Fibroblast of skin of right quadriceps (primary cell): ENCODE measurements around the gene JADE2.
"Not testable (repeated sequence)": the region's sequence is repeated elsewhere in the genome, so short reads cannot be mapped to it uniquely, and the experiment has no call there.

Source experiments
- DNase-seq: peaks from one replicate; pipeline ENCODE4 v3.0.0-alpha.2; 2013

The JADE2 gene

GRCh38 chr5:134552716-134553115 lies 27.2 kb downstream of the JADE2 start:
- not testable (repeated sequence) for DNase-seq

GRCh38 chr5:134553821-134554267 lies 28.4 kb downstream of the JADE2 start:
- DNase-seq: no peak

GRCh38 chr5:134554319-134555222 lies 29.1 kb downstream of the JADE2 start:
- DNase-seq: peak; percentile 77

DNA sequence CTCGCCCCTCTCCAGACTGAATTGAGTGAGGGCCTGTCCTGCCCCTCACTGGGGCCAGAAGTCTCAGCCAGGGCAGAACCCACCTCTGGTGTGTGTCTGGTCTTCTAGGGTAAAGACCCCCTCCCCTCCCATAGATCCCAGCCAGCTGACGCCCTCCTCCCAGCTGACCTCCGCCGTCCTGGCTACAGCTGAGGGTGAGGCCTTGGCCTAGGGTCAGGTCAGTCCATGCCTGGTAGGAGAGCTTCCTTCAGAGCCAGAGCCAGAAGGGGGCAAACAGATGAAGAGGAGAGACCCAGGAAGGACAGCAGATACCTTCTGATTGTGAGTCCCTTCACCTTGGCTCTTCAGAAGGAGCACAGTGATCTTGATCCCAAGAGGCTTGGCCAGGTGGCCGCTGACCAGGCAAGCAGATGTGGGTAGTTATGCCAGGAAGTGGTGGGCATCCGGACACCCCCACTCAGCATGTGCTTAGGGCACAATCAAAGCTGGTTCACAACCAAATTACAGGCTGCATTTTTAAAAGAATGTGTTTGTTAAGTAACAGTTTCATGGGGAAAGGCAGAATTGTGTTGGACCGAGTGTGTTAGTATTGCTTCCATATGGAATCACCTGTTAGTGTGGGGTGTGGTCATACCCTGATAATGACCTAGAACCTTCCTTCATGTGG lies 29.9 kb downstream of the JADE2 start:
- no peak for DNase-seq

DNA sequence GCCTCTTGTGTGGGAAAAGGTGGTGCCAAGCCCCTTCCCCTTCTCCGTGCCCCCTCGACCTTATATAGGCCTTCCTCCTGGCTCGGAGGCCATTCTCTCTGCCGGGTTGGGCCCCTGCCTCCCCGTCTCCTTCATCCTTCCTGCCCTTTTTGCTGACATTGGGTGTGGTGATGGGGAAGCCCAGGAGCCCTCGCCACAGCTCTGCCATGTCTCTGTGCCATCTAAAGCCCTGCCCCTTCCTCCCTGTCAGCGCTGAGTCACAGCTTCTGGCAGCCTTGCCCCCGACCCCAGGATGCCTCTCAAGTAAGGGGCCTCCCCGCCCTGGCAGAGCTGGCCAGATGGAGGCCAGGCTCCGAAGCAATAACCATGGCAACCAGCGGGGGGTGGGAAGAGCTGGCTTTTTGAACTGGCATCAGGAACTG lies 30.4 kb downstream of the JADE2 start:
- DNase-seq: peak; percentile 56

DNA sequence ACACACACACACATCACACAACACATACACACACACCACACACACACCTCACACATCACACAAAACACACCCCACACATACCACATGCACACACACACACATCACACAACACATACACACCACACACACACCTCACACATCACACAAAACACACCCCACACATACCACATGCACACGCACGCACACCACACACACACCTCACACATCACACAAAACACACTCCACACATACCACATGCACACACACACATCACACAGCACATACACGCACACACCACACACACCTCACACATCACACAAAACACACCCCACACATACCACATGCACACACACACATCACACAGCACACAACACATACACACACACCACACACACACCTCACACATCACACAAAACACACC lies 31.1 kb downstream of the JADE2 start:
- DNase-seq: not testable (repeated sequence)

- DNase-seq: no peak
Measured at GRCh38 chr5:134556994-134557393, 31.5 kb downstream of the JADE2 start.

DNA sequence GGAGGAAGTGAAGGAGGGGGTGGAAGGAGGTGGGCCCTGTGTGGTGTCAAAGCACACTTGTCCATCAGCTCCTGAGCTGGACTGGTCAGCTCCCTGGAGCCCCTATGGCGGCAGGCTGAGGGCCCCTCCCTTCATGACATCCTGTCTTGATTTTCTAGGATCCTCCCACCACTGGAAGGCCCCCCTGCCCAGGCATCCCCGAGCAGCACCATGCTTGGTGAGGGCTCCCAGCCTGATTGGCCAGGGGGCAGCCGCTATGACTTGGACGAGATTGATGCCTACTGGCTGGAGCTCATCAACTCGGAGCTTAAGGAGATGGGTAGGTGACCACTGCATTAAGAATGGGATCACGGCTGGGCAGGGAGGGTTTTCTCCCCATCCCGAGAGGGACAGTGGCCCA lies 34.2 kb downstream of the JADE2 start:
- DNase-seq: no peak

DNA sequence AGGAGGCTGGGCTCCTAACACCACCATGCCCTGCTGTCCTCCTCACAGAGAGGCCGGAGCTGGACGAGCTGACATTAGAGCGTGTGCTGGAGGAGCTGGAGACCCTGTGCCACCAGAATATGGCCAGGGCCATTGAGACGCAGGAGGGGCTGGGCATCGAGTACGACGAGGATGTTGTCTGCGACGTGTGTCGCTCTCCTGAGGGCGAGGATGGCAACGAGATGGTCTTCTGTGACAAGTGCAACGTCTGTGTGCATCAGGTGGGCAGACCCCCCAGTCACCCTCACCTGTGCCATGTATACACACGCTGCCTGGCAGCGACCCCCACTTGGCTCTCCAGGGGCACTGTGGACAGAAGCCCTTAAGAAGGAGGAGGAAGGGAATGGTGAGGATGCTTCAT lies 35.2 kb downstream of the JADE2 start:
- no peak for DNase-seq

DNA sequence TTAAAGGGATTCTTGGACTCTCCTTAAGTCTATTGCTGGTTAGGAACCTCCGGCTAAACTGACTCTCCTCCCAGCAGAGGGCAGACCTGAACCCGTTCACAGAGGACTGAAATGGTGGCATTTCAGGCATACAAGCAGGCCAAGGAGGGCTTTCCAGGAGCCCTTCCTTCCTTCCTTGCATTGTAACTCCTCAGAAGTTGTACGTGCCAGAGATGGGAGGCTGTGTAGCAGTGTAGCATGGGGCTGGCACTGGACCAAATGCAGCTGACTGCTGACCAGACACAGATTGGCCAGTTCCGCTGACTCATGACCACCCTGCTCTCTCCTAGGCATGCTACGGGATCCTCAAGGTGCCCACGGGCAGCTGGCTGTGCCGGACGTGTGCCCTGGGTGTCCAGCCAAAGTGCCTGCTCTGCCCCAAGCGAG lies 36.4 kb downstream of the JADE2 start:
- peak; percentile 21 for DNase-seq

- DNase-seq: no peak
Measured at GRCh38 chr5:134563221-134563620, 37.8 kb downstream of the JADE2 start.

DNA sequence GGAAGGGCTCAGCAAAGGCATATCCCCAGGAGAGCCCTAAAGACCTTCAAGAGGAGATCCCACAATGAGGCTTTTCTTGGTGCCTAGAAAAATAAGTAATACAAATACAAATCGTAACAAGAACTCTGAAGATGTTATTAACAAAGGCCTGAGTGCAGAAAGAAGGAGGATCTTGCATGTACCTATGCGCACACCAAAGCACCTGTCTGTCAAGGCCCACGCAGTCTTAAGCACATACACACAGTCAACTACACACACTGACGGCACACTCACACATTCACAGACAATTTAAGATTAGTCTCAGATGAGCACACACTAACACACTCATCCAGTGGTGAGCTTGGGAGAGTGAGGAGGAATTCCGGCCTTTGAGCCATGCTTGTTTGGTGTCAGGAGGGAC lies 38.5 kb downstream of the JADE2 start:
- DNase-seq: no peak

- no peak for DNase-seq
Measured at GRCh38 chr5:134564396-134564795, 38.9 kb downstream of the JADE2 start.

DNA sequence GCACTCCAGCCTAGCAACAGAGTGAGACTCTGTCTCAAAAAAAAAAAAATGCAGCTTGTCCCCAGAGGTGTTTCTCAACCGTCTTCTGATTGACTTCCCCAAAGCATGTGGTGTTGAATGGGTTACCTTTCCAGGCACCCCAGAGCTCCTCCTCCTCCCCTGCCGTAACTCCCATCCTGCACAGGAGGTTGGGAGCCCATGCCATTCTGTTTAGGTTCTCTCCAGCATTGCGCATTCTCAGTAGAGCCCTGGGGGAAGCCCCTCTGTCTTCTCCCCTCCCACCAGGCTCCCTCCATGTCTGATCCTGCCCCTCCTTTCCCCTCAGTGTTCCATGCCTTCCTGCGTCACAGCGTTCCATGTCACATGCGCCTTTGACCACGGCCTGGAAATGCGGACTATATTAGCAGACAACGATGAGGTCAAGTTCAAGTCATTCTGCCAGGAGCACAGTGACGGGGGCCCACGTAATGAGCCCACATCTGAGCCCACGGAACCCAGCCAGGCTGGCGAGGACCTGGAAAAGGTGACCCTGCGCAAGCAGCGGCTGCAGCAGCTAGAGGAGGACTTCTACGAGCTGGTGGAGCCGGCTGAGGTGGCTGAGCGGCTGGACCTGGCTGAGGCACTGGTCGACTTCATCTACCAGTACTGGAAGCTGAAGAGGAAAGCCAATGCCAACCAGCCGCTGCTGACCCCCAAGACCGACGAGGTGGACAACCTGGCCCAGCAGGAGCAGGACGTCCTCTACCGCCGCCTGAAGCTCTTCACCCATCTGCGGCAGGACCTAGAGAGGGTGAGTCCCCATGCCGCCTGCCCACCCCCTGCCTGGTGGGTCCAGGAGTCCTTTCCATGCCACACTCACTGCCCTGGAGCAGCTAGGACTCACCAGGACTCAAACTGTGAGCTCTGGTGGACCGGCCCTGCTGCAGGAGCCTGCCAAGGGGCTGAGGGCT lies 40.6 kb downstream of the JADE2 start:
- no peak for DNase-seq

- no peak for DNase-seq
Measured at GRCh38 chr5:134566741-134567221, 41.3 kb downstream of the JADE2 start.

DNA sequence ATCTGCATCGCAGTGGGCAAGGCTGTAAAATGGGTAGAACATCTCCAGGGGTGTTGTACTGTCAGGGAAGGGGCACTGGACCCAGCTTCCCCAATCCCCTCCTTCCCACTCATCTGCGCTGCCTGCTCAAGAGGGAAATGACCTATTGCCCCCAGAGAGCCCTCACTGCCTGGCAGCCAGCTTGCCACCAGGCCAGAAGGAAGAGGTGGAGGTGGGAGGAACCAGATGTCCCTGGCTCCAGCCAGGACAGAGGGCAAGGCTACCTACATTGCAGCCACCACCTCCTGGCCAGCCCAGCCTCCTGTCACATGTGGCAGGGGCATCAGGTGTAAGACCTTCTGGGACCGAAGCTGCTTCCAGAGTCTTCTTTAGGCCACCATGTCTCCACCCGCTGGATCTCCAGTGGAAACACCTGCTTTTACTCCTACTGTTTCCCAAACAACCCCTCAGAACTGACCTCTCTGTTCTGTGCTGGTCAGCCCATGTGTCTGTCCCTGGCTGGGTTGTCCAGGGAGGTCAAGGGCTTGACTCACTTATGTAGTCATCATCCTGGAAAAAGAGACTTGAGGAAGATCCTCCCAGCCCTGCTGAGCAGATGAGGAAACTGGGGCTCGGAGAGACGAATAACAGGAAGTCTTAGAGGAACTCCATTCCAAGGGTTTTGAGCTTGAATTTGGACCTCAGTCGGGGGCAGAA lies 42.3 kb downstream of the JADE2 start:
- DNase-seq: no peak

DNA sequence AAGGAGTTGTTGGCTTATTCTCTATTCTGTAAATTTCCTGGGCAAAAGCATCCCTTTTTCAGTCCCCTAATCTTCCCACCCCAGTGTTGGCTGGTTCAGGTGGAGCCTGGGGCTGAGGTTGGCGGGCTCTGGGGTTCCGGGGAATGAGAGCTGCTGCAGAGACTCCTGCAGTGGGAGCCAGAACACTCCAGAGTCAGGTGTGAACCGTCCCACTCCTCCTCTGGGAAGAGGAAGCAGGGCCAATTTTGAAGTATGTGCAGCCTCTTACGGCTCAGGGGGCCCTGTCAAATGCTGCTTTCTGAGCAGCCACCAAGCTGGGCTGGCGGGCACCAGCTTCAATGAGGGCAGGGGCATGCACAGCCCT lies 42.8 kb downstream of the JADE2 start:
- no peak for DNase-seq

DNA sequence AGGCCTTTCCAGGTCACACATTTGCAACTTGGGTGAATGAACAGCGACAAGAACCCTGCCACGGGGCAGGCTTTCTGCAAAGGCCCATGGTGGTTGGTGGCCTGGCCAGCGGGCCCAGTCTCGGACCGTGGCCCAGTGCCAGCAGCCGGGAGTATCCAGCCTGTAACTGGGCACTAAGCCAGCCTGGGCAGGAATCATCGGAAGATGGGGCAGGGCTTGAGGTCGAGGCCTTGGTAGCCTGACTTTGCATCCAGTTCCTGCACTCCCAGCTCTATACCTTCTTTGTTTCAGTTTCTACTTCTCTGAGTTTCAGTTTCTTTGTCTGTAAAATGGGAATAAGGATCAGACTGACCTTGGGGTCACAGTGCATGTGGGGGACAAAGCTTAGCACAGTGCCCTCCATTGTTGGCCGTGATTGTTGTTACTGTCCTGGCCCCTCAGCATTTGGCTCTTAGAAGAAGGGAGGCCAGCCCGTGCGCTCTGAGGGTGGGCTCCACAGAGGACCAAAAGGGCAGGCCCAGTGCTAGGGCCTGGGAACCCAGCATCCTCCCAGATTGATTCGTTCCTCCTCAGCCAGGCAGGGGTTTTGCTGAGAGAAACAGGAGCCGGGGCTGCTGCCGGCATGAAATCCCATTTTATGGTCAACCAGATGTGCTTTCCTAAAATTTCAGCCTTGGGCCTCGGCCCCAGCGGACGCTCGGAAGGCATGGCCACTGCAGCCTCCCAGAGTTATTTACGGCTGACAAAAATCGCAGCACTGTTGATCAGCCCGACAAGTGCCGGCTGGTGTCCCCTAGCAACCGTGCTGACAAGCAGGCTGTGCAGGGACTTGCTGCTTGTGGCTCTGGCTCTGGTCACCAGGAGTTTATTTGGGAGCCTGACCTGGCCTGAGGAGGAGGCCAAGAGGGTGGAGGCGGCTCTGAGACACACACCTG lies 43.6 kb downstream of the JADE2 start:
- no peak for DNase-seq

DNA sequence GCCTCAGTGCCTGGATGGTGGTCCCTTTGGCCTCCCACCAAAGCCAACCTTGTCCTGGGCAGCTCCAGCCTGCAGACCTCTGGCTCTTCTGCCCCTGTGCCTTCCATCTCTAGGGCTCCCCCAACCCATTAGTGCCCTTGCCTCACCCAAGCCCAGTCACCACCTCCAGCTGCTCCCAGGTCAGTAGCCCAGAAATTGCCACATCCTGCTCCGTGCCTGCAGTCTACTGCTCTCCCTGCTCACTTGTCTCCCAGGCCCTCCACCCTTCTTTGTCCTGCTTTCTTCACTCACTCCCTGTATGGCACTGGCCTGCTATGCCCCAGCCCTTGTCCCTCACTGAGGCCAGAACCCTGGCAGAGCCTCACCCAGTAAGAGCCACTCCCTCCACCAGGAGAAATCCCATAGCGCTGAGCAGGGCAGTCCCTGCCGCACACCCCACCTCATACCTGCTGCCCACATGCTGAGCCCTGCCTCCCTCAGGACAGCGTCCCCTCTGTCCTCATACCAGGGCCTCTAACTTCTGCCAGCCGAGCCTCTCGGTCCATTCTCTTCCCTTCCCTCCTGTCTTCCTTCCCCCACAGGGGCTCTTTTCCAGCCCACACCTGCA lies 44.4 kb downstream of the JADE2 start:
- no peak for DNase-seq

DNA sequence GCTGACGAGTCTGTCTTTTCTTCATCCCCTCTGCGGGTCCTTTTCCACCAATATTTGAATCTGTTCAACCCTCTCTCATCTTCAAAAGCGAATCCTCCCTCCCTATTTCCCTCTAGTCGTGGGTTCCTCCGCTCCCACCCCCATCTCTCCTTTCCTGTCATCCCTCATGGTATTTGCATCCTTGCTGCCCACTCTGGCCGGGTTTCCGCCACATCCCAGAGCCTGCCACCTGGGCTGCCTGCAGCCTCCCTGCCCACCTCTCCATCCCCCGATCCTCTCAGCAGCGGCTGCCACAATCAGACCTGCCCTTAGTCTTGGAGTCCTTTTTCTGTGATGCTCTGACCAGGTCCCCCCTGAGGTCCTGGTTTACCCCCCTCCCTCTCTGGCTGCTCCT lies 44.9 kb downstream of the JADE2 start:
- DNase-seq: no peak

GRCh38 chr5:134570886-134571285 lies 45.4 kb downstream of the JADE2 start:
- DNase-seq: no peak
